HG02571 (cell line): ENCODE results near the gene EDN3.

Source experiments
- ATAC-seq: cut with Tn5 transposase; IDR thresholded peaks from one replicate; pipeline ENCODE4 v1.9.1; 2021; ENCODE audit warnings: mild to moderate bottlenecking, moderate library complexity; ENCODE audit not compliant: unreplicated experiment

The EDN3 gene

GRCh38 chr20:59307270-59307669, 6.9 kb downstream of the EDN3 start:
- ATAC-seq, result no peak

GRCh38 chr20:59308493-59309201, 8.2 kb downstream of the EDN3 start:
- ATAC-seq, result no peak

- ATAC-seq, result no peak
Measured at GRCh38 chr20:59309218-59309617, 8.8 kb downstream of the EDN3 start.

- ATAC-seq, result no peak
Measured at GRCh38 chr20:59314997-59315396, 14.6 kb downstream of the EDN3 start.

- no peak for ATAC-seq
Measured at GRCh38 chr20:59316911-59317731, 16.7 kb downstream of the EDN3 start.

DNA sequence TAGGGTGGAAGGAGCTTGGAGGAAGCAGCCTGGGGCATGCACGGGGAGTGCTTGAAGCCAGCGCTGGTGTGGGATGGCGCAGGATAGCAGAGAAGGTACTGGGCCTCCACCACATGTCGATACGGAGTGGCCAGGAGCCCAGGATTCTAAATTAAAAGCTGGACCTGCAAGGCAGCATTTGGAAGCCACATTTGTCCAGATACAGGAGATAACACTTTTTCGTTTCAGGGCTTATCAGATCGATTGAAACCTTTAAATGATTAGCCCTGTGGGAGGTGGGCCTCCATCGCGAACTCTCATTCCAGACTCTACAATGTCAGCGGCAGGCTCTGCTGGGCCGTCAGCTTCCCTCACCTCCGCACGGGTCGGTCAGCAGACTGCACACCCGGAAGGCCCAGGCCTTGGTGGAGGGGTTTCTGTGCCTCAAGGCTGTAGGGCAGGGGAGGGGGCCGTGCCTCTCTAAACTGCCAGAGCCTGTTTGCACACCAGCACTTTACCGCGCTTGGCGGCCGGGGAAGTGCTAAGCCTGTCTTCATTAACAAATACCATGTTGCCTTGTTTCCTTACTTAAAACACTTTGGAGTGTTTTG, 17.9 kb downstream of the EDN3 start:
- no peak for ATAC-seq

GRCh38 chr20:59318803-59319202, 18.4 kb downstream of the EDN3 start:
- ATAC-seq, result no peak

DNA sequence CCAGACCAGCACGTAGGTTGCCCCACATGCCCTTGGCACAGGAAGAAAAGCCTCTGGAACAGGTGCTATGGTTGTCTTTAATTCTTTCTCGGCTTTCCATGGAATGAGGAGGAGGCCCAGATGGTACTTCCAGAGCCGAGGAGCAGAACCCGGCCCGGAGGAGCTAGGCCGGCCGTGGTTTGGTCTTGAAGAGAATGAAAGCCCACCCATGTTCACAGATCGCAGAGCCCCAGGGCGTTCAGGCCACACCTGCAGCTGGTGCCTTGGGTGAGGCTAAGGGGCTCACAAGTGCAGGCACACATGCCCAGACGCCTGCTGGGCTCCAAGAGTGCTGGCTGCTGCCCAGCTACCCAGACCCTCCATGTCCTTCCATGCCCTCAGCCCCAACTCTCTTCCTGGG, 20.0 kb downstream of the EDN3 start:
- no peak for ATAC-seq

- ATAC-seq, result no peak
Measured at GRCh38 chr20:59320854-59321647, 20.6 kb downstream of the EDN3 start.

- ATAC-seq, result no peak
Measured at GRCh38 chr20:59322081-59322480, 21.7 kb downstream of the EDN3 start.

- no peak for ATAC-seq
Measured at GRCh38 chr20:59322585-59323454, 22.4 kb downstream of the EDN3 start.

- ATAC-seq, result no peak
Measured at GRCh38 chr20:59323731-59324130, 23.3 kb downstream of the EDN3 start.

DNA sequence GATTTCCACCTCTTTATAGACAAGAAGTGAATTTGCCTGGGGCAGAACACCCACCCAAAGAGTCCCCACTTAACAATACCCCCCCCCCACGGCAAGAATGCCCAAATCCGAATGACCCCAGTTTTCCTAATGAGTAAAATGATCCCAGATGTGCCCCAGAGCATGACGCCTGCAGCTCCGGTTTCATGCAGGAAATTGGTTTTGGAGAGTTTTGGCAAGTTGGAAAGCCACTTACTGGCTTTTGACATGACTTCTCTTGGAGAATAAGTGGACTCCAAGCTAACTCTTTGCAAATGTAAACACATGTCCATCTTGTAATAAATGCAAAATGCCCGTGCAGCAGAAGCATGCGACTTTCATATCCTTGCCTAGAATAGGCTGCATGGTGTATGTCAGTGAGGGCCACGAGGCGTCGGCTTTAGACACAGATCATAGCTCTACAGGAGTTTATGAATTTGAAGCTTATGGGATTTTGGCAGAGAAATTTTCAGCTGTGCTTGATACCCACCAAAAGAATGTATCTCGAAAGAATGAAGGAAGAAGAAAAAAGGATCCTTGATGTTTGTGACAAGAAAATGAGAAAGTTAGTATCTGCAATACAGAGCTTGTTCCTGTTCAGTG, 24.2 kb downstream of the EDN3 start:
- ATAC-seq, result no peak

DNA sequence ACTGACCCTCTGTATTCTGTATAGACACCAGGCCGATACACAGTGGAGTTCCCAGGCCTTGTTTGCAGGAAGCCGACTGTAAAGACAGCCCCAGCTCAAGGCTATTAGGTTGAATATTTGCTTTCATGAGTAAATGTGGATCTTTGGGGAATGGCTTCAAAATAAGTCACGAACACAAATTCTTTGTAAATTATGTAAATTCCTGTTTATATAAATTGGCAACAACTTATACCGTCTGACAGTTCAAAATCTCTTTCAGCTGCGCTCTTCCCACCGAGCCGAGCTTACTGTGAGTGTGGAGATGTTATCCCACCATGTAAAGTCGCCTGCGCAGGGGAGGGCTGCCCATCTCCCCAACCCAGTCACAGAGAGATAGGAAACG, 24.7 kb downstream of the EDN3 start:
- no peak for ATAC-seq

GRCh38 chr20:59326188-59326587, 25.8 kb downstream of the EDN3 start:
- ATAC-seq, result no peak

- no peak for ATAC-seq
Measured at GRCh38 chr20:59328071-59328470, 27.7 kb downstream of the EDN3 start.

- no peak for ATAC-seq
Measured at GRCh38 chr20:59331721-59332329, 31.4 kb downstream of the EDN3 start.

- no peak for ATAC-seq
Measured at GRCh38 chr20:59333260-59333845, 32.9 kb downstream of the EDN3 start.

DNA sequence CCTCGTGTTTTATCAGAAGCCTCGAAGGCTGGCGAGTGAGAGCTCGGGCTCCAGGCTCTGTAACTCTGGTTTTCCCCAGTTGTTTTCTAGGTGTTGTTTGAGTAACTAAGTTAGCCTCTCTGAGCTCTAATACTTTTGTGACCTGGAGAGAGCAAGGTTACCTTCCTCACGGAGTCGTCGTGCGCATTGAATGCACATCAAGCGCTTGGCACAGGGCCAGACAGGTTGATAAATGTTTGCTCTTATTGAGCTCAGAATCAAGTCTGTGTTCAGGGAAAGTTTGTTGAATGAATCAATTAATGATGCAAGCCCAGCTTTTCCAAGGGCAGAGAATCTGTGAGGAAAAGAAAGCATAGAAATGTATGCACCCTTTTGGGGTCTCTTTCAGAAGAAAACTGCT, 33.5 kb downstream of the EDN3 start:
- ATAC-seq, result no peak
